Ovary (tissue), 9 donors: Measurements from ENCODE around the gene FAAP20. TPM values are rescaled to one million over a fixed set of nuclear protein-coding genes. Genes with fewer than 3 reads are reported as not detected.
"Not testable (repeated sequence)": the region's sequence is repeated elsewhere in the genome, so short reads cannot be mapped to it uniquely, and the experiment has no call there.

ENCODE experiments used
- DNase-seq, 5 donors: peaks; one replicate each; pipeline ENCODE4 v3.0.0-alpha.2; 2019 to 2020
- H3K27ac ChIP-seq, 2 donors: fragments of 200-600 bp; one replicate each; pipeline versions ENCODE4 v1.5.1 to v1.8.0; 2019 to 2022
- H3K27me3 ChIP-seq: fragments of 200-600 bp; one replicate; pipeline ENCODE4 v1.8.0; 2022
- H3K36me3 ChIP-seq: fragments of 200-600 bp; sonication (generic); one replicate; pipeline ENCODE4 v1.5.1; 2019
- H3K4me1 ChIP-seq: one replicate; pipeline ENCODE4 v1.8.1; 2013; ENCODE audit warnings: mild to moderate bottlenecking, moderate library complexity; ENCODE audit not compliant: insufficient read depth
- H3K4me3 ChIP-seq: fragments of 200-600 bp; sonication (generic); one replicate; pipeline ENCODE4 v1.5.1; 2017
- H3K9me3 ChIP-seq, 2 donors: fragments of 200-600 bp in 1 of 2; sonication (generic) in 1 of 2; one replicate each; pipeline versions ENCODE4 v1.5.1 to v1.8.1; 2013 to 2019; ENCODE audit warnings: mild to moderate bottlenecking in 1 of 2, moderate library complexity in 1 of 2
- CTCF ChIP-seq, 3 donors: fragments of 450-650 bp in 2 of 3; fragments of 200-600 bp in 1 of 3; IDR thresholded peaks; one replicate each; pipeline versions ENCODE4 v1.5.1 to v1.8.0; 2016 to 2022; ENCODE audit warnings: antibody characterized with exemption in 3 of 3, mild to moderate bottlenecking in 1 of 3
- EP300 ChIP-seq: sonication (generic); formaldehyde crosslinking; IDR thresholded peaks from one replicate; pipeline ENCODE4 v1.6.1; 2017; ENCODE audit warnings: antibody characterized with exemption
- POLR2A ChIP-seq: fragments of 450-650 bp; IDR thresholded peaks from one replicate; pipeline ENCODE4 v1.6.1; 2017; ENCODE audit warnings: antibody characterized with exemption, mild to moderate bottlenecking, moderate library complexity
- WGBS, 3 donors: extraction: QIAGEN DNeasy Blood & Tissue Kit in 1 of 3; methylation state at CpG; one replicate each; pipeline versions ENCODE4 v1.1.5 to v1.1.7; 2013 to 2017; 5-methylcytosine and 5-hydroxymethylcytosine counted together
- intact Hi-C, 4 donors: fragments of 100-400 bp; cut with DNase I; formaldehyde crosslinking; loops; one replicate each; pipeline versions ENCODE4 v1.11.0 to v1.15.1; 2022 to 2023
- polyA plus RNA-seq, 2 donors: library from polyadenylated mRNA; stranded (reverse); fragments of 200-250 nt in 1 of 2; fragments of 350-450 nt in 1 of 2; fragmentation: Illumina TruSeq in 1 of 2; extraction: RNeasy Lipid Tissue Mini Kit (QIAGEN cat#74804) in 1 of 2; gene quantifications; one replicate each; pipeline ENCODE4 v1.2.3, GENCODE V29; 2013 to 2014
- total RNA-seq, 7 donors: library from RNA; depleted of rRNA in 2 of 7; stranded (reverse); fragments of >200 nt in 2 of 7; fragmentation: NEBNext Ultra II Directional in 3 of 7; extraction: Animal tissue kit (Norgen Biotek cat#: 25700) in 3 of 7; gene quantifications; one replicate each; pipeline versions ENCODE4 v1.1.0 to v1.2.4, GENCODE V29; 2016 to 2023
- donor health status: DM: no; HTN: no; CAD: no; lungs with moderate emphysema.
- donor health status: DM: no; HTN: no; CAD: no.
- donor health status: Bipolar disorder and iron deficiency.
- donor health status: DM: yes; HTN: yes; CAD: no.
- donor health status: DM: no; HTN: no; CAD: no.
- donor health status: DM: yes; HTN: yes; CAD: no.

FAAP20 gene
- total and polyA plus RNA-seq, 9 donors: 3.4 to 96.1 (median 61.7) TPM

GRCh38 chr1:2151911-2152310 is 42.7 kb downstream of the FAAP20 start:
- Histone ChIP-seq H3K9me3 (no peaks in the 10 kb centered on the region), H3K36me3 (no peaks in the 10 kb centered on the region), H3K4me1 (no peaks in the 10 kb centered on the region), H3K27me3 (no peaks in the 10 kb centered on the region), H3K27ac (no peak overlapping the region), H3K4me3 (no peak overlapping the region)
- intact Hi-C loops: no loop called here
- DNase-seq: no peak
- TF ChIP-seq CTCF (IDR thresholded peaks at IDR 0.05) (no peak), EP300 (no peak), POLR2A (no peak)
- WGBS, 3 donors: 81 to 94% (median 94%) methylated on average over 6 of the region's 6 CpGs

GRCh38 chr1:2151252-2151651 is 43.3 kb downstream of the FAAP20 start:
- DNase-seq: no peak
- H3K27me3 ChIP-seq: no peaks in the 10 kb centered on the region
- 73 to 88% (median 75%) methylated on average over 10 of the region's 10 CpGs for WGBS, 3 donors

GRCh38 chr1:2150801-2151200 is 43.8 kb downstream of the FAAP20 start:
- no peaks in the 10 kb centered on the region for H3K9me3 ChIP-seq
- 85 to 94% (median 89%) methylated on average over 19 of the region's 19 CpGs for WGBS, 3 donors
- no peaks in the 10 kb centered on the region for H3K27me3 ChIP-seq
- DNase-seq: no peak
- no peak overlapping the region for H3K27ac ChIP-seq
- no peaks in the 10 kb centered on the region for H3K4me1 ChIP-seq
- no peak for TF ChIP-seq EP300
- intact Hi-C loops: no loop called here
- no peaks in the 10 kb centered on the region for H3K36me3 ChIP-seq
- H3K4me3 ChIP-seq: no peak overlapping the region

More at GRCh38 chr1:2151252-2151651, 43.3 kb downstream of the FAAP20 start:
- no peak for TF ChIP-seq EP300
- no peak for TF ChIP-seq CTCF (IDR thresholded peaks at IDR 0.05)
- TF ChIP-seq POLR2A: no peak
- H3K4me1 ChIP-seq: no peaks in the 10 kb centered on the region
- no peaks in the 10 kb centered on the region for H3K9me3 ChIP-seq
- no peak overlapping the region for H3K4me3 ChIP-seq
- intact Hi-C loops: no loop called here
- no peak overlapping the region for H3K27ac ChIP-seq
- H3K36me3 ChIP-seq: no peaks in the 10 kb centered on the region

GRCh38 chr1:2148691-2149090 is 45.9 kb downstream of the FAAP20 start:
- Histone ChIP-seq H3K4me1 (no peaks in the 10 kb centered on the region), H3K4me3 (no peak overlapping the region), H3K27me3 (no peaks in the 10 kb centered on the region), H3K9me3 (no peaks in the 10 kb centered on the region), H3K27ac (no peak overlapping the region), H3K36me3 (no peaks in the 10 kb centered on the region)
- 84 to 85% (median 84%) methylated on average over 14 of the region's 14 CpGs for WGBS, 3 donors
- TF ChIP-seq EP300 (no peak), POLR2A (no peak), CTCF (IDR thresholded peaks at IDR 0.05) (no peak)
- DNase-seq: no peak
- intact Hi-C loops: no loop called here

DNA sequence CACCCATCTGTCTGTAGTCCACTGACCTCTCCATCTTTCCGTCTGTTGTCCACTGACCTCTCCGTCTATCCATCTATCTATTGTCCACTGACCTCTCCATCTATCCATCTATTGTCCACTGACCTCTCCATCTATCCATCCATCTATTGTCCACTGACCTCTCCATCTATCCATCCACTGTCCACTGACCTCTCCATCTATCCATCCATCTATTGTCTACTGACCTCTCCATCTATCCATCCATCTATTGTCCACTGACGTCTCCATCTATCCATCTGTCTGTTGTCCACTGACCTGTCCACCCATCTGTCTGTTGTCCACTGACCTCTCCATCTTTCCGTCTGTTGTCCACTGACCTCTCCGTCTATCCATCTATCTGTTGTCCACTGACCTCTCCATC is 46.7 kb downstream of the FAAP20 start:
- H3K4me1 ChIP-seq, DNase-seq, H3K27me3 ChIP-seq, H3K27ac ChIP-seq, H3K9me3 ChIP-seq, intact Hi-C loops, H3K4me3 ChIP-seq, H3K36me3 ChIP-seq: not testable (repeated sequence)
- WGBS, 3 donors: 94 to 97% (median 97%) methylated on average over 5 of the region's 5 CpGs
